Measurements from ENCODE around the gene TCF12.
"Not testable (repeated sequence)": the region's sequence is repeated elsewhere in the genome, so short reads cannot be mapped to it uniquely, and the experiment has no call there.

TCF12 gene

GRCh38 chr15:56972016-56972415 lies 53.6 kb downstream of the TCF12 start:
- DNase-seq (ENCODE audit: insufficient read length, low spot score) (no peak), FAIRE-seq (no peak)

- DNase-seq (ENCODE audit: insufficient read length, low spot score) (no peak), FAIRE-seq (no peak)
Observed at GRCh38 chr15:56972426-56972825, 54.0 kb downstream of the TCF12 start.

- no peak for FAIRE-seq
- DNase-seq (ENCODE audit: insufficient read length, low spot score) = no peak
Observed at GRCh38 chr15:56973463-56973862, 55.0 kb downstream of the TCF12 start.

DNA sequence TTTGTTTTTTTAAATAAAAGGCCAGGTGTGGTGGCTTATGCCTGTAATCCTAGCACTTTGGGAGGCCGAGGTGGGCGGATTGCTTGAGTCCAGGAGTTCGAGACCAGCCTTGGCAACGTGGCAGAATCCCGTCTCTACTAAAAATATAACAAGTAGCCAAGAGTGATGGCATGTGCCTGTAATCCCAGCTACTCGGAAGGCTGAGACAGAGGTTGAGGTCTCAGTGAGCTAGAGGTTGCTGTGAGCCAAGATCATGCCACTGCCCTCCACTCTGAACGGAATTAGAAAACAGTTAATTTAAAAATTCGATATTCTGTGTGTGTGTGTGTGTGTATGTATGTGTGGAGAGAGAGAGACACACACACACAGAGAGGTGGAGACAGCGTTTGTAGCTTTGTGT lies 58.8 kb downstream of the TCF12 start:
- DNase-seq (ENCODE audit: insufficient read length, low spot score) (no peak), FAIRE-seq (no peak)

DNA sequence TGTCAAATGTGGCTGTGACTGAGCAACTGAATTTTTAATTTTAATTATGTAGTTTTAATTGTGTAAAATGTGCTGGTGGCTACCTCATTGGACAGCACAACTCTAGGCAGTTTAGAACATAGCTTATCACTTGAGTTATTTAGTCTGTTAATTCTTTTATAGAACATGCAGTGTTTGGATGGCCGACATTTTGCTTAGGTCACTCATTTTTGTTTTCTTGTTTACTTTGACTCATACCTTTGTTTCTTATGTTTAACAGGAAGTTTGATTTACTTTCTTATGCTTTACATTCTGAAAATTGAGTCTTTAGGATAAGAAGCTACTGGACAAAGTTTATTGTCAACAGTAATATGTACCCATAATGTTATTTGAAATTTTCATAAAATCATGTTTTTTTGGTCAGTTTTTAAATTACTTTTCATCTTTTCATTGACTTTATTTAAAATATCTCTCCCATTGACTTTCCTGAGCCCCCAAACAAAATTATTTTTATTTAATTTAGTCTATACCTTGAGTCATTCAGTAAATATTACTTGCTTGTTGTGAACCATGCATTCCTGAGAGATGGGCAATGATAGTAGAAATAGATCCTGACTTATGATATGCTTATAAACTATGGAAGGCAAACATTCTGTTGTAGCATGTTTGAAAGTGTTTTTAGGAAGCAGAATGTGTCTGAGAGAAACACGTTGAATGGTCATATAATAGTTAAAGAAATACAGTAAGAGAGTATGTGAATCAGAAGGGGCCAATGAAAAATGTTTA lies 60.6 kb downstream of the TCF12 start:
- no peak for DNase-seq (ENCODE audit: insufficient read length, low spot score)
- FAIRE-seq = no peak

GRCh38 chr15:56980473-56980872 lies 62.0 kb downstream of the TCF12 start:
- DNase-seq (ENCODE audit: insufficient read length, low spot score) = no peak
- no peak for FAIRE-seq

DNA sequence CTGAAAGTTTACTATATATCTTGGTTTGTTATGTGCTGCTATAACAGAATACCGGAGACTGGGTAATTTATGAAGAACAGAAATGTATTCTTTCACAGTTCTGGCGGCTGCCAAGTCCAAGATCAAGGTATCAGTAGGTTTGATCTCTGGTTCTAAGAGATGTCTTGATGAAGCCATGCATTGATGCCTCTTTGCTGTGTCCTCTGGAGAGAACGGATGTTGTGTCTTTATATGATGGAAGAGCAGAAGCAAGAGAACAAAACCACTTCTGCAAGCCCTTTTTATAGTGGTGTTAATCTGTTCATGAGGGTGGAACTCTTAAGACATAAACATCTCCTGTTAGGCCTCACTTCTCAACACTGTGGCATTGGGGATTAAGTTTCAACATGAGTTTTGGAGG lies 62.7 kb downstream of the TCF12 start:
- FAIRE-seq (no peak), DNase-seq (ENCODE audit: insufficient read length, low spot score) (no peak)

DNA sequence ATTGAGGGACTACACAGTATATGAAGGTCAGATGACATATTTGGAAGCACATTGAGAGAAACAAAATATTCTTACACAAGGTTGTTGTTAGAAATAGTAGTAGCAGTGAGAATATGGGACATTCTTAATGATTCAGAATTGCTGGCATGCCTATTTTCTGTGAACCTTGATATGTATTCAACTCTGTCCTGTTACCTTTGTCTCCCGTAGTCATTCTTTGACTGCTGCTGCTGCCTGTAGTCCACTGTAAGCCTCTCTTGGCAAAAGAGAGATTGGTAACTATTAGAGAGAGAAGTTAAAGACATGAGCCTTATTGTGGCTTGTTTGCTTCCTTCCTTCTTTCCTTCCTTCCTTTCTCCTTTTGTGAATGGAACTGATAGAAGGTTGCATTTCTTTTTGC lies 64.5 kb downstream of the TCF12 start:
- FAIRE-seq (no peak), DNase-seq (ENCODE audit: insufficient read length, low spot score) (no peak)

GRCh38 chr15:56984681-56985481 lies 66.4 kb downstream of the TCF12 start:
- FAIRE-seq = no peak
- DNase-seq (ENCODE audit: insufficient read length, low spot score) = no peak

- FAIRE-seq = no peak
- no peak for DNase-seq (ENCODE audit: insufficient read length, low spot score)
Observed at GRCh38 chr15:56985856-56986255, 67.4 kb downstream of the TCF12 start.

- no peak for FAIRE-seq
- no peak for DNase-seq (ENCODE audit: insufficient read length, low spot score)
Observed at GRCh38 chr15:56987286-56987685, 68.8 kb downstream of the TCF12 start.

GRCh38 chr15:56988219-56988618 lies 69.8 kb downstream of the TCF12 start:
- DNase-seq (ENCODE audit: insufficient read length, low spot score) (no peak), FAIRE-seq (no peak)

- no peak for FAIRE-seq
- no peak for DNase-seq (ENCODE audit: insufficient read length, low spot score)
Observed at GRCh38 chr15:56989411-56989924, 71.0 kb downstream of the TCF12 start.

- FAIRE-seq (no peak), DNase-seq (ENCODE audit: insufficient read length, low spot score) (no peak)
Observed at GRCh38 chr15:56991017-56991416, 72.6 kb downstream of the TCF12 start.

- FAIRE-seq = no peak
Observed at GRCh38 chr15:56992725-56993124, 74.3 kb downstream of the TCF12 start.

DNA sequence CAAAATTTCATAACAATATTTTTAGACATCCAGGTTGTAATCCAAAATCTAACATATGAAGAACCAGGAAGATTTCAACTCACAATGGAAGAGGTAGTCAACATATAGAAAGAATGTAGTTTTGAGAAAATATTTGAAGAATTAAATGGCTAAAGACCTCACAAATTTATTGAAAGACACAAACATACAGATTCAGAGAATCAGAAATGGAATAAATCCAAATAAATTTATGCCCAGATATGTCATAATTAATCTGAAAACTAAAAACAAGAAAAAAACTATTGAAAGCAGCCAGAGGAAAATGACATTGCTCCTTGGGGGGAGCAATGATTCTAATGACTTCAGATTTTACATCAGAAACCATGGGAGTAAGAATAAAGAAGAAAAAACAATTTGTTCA lies 75.8 kb downstream of the TCF12 start:
- no peak for FAIRE-seq

More at GRCh38 chr15:56992725-56993124, 74.3 kb downstream of the TCF12 start:
- no peak for DNase-seq (ENCODE audit: insufficient read length, low spot score)

DNA sequence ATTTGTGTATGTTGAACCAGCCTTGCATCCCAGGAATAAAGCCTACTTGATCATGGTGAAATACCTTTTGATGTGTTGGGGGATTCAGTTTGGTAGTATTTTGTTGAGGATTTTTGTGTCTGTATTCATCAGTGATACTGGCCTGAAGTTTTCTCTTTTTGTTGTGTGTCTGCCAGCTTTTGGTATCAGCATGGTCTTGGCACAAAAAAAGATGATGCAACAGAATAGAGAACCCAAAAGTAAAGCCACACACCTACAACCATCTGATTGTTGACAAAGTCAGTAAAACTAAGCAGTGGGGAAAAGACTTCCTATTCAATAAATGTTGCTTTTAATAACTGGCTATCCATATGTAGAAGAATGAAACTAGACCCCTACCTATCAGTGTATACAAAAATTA lies 77.6 kb downstream of the TCF12 start:
- FAIRE-seq = no peak
- DNase-seq (ENCODE audit: insufficient read length, low spot score) = no peak

More for the DNA sequence above, 75.8 kb downstream of the TCF12 start:
- DNase-seq (ENCODE audit: insufficient read length, low spot score) = no peak

GRCh38 chr15:56996746-56997470 lies 78.5 kb downstream of the TCF12 start:
- no peak for DNase-seq (ENCODE audit: insufficient read length, low spot score)
- FAIRE-seq = no peak

DNA sequence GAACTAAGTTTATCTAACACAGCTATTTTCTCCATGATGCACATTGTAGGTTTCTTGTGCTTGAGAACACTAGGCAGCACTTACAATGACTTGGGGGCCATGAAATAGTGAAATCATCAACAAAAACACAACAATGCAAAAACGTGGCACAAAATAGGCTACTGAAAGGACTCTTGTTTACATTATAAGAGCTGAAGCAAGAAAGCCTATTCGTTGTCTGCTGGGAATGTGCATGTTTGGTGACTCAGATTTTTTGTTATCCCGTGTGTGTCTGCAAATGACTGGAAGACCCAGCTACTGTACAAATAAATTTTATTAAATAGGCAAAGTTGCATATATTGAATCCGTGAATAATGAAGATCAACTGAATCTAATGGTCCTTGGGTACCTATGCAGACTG lies 85.0 kb downstream of the TCF12 start:
- FAIRE-seq = no peak
- peak; percentile 7 for DNase-seq (ENCODE audit: insufficient read length, low spot score)

GRCh38 chr15:57005244-57005643 lies 86.8 kb downstream of the TCF12 start:
- FAIRE-seq (no peak), DNase-seq (ENCODE audit: insufficient read length, low spot score) (no peak)

DNA sequence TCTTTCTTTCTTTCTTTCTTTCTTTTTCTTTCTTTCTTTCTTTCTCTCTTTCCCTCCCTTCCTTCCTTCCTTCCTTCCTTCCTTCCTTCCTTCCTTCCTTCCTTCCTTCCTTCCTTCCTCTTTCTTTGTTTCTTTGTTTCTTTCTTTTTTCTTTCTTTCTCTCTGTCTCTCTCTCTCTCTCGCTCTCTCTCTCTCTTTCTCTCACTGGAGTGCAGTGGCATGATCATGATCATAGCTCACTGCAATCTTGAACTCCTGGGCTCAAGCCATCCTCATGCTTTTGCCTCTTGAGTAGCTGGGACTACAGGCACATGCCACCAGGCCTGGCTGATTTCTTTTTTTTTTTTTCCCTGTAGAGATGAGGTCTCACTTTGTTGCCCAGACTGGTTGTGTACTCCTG lies 89.4 kb downstream of the TCF12 start:
- not testable (repeated sequence) for FAIRE-seq; DNase-seq (ENCODE audit: insufficient read length, low spot score)

All from HTR-8/SVneo (cell line).